Hippocampal formation (tissue), 2 donors: ENCODE measurements around the gene GAL3ST2.
"Not testable (repeated sequence)": the region's sequence is repeated elsewhere in the genome, so short reads cannot be mapped to it uniquely, and the experiment has no call there.

Source experiments
- DNase-seq, 2 donors: peaks; one replicate each; lab custom pipeline; 2025; lab: John Stamatoyannopoulos, UW

GAL3ST2 gene

GRCh38 chr2:241768850-241769249 lies 7.8 kb upstream of the GAL3ST2 start:
- DNase-seq: no peak

GRCh38 chr2:241769819-241770184 lies 6.8 kb upstream of the GAL3ST2 start:
- no peak for DNase-seq

GRCh38 chr2:241770185-241770935 lies 6.3 kb upstream of the GAL3ST2 start:
- DNase-seq: no peak

- no peak for DNase-seq
Observed at GRCh38 chr2:241770936-241771285, 5.7 kb upstream of the GAL3ST2 start.

- DNase-seq: no peak
Observed at GRCh38 chr2:241771286-241772062, 5.1 kb upstream of the GAL3ST2 start.

GRCh38 chr2:241772063-241772499 lies 4.5 kb upstream of the GAL3ST2 start:
- DNase-seq: no peak

- DNase-seq: no peak
Observed at GRCh38 chr2:241773511-241774418, 2.9 kb upstream of the GAL3ST2 start.

- DNase-seq: no peak
Observed at GRCh38 chr2:241774419-241775222, 2.0 kb upstream of the GAL3ST2 start.

- no peak for DNase-seq
Observed at GRCh38 chr2:241775223-241776177, 1.1 kb upstream of the GAL3ST2 start.

- DNase-seq: no peak
Observed at GRCh38 chr2:241777170-241777685, 606 bp downstream of the GAL3ST2 start.

GRCh38 chr2:241777686-241778627 lies 1.3 kb downstream of the GAL3ST2 start:
- no peak for DNase-seq

- DNase-seq: no peak
Observed at GRCh38 chr2:241780939-241781569, 4.4 kb downstream of the GAL3ST2 start.

GRCh38 chr2:241782053-241782452 lies 5.4 kb downstream of the GAL3ST2 start:
- not testable (repeated sequence) for DNase-seq

GRCh38 chr2:241788135-241788534 lies 11.5 kb downstream of the GAL3ST2 start:
- DNase-seq: no peak

- DNase-seq: no peak
Observed at GRCh38 chr2:241788572-241788971, 11.9 kb downstream of the GAL3ST2 start.

- not testable (repeated sequence) for DNase-seq
Observed at GRCh38 chr2:241791385-241791784, 14.8 kb downstream of the GAL3ST2 start.

- DNase-seq: no peak
Observed at GRCh38 chr2:241793385-241793784, 16.8 kb downstream of the GAL3ST2 start.

- DNase-seq: no peak
Observed at GRCh38 chr2:241794250-241794823, 17.7 kb downstream of the GAL3ST2 start.
